ENCODE results near the gene ARHGAP42. TPM values are rescaled to one million over a fixed set of nuclear protein-coding genes. Genes with fewer than 3 reads are reported as not detected.

ARHGAP42 gene
- total and polyA plus RNA-seq, 10 donors, result 3.5 to 31.0 (median 19.6) TPM

DNA sequence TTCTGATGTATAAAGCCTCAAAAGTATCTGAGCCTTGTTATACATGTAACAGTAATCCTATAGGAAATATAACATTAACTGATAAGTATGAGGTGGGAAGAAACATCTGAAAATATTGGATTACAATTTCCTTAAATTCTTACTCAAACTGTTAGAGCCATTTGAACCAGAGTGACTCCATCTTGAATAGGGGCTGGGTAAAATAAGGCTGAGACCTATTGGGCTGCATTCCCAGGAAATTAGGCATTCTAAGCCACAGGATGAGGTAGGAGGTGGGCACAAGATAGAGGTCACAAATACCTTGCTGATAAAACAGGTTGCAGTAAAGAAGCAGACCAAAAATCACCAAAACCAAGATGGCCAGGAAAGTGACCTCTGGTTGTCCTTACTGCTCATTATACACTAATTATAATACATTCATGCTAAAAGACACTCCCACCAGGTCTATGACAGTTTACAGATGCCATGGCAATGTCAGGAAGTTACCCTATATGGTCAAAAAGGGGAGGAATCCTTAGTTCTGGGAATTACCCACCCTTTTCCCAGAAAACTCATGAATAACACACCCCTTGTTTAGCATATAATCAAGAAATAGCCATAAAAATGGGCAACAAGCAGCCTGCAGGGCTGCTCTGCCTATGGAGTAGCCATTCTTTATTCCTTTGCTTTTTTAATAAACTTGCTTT is 327.7 kb downstream of the ARHGAP42 start:
- H3K27ac ChIP-seq, result no peak overlapping the region
- no peaks in the 10 kb centered on the region for H3K27me3 ChIP-seq (replicated peaks in 1 of 7)
- TF ChIP-seq POLR2AphosphoS5 (IDR thresholded peaks at IDR 0.05) (no peak), POLR2A (IDR thresholded peaks at IDR 0.05) (no peak)
- TF ChIP-seq, protein P1, sequence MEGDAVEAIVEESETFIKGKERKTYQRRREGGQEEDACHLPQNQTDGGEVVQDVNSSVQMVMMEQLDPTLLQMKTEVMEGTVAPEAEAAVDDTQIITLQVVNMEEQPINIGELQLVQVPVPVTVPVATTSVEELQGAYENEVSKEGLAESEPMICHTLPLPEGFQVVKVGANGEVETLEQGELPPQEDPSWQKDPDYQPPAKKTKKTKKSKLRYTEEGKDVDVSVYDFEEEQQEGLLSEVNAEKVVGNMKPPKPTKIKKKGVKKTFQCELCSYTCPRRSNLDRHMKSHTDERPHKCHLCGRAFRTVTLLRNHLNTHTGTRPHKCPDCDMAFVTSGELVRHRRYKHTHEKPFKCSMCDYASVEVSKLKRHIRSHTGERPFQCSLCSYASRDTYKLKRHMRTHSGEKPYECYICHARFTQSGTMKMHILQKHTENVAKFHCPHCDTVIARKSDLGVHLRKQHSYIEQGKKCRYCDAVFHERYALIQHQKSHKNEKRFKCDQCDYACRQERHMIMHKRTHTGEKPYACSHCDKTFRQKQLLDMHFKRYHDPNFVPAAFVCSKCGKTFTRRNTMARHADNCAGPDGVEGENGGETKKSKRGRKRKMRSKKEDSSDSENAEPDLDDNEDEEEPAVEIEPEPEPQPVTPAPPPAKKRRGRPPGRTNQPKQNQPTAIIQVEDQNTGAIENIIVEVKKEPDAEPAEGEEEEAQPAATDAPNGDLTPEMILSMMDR (IDR thresholded peaks at IDR 0.05 in 8 of 11, conservative IDR thresholded peaks at IDR 0.05 in 3 of 11), result no peak
- H3K4me3 ChIP-seq, result no peak overlapping the region
- H3K36me3 ChIP-seq, result no peaks in the 10 kb centered on the region
- intact Hi-C loops (cut with DNase I; ENCODE audit: low total_unique reads), result no loop called here
- no peak for DNase-seq
- H3K4me1 ChIP-seq, result peaks cover 0 to 9% (median under 1%) of the 10 kb centered on the region in 6 donors
- H3K9me3 ChIP-seq, result peaks cover 0 to 10% (median 0%) of the 10 kb centered on the region in 8 donors

DNA sequence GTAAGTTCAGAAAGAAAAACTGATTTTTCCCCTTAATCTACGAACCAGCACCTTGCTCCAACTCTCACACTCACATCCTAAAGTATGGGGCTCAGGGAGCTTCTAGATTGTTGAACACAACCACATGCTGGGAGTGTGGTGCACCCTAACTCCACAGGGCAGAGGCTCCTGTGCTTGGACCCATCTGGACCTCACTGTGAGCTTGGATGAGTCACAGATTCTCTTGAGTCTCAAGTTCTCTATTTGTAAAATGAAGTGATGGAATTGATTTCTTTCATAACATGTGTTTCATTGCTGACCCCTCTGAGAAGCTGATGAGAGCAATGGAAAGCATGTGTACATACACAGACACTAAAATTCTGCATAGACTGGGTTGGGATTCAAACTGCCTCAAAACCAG is 332.8 kb downstream of the ARHGAP42 start:
- 63 to 93% (median 72%) methylated on average over 1 of the region's 1 CpG for WGBS, 5 donors
- H3K4me3 ChIP-seq, result no peak overlapping the region
- no peak overlapping the region for H3K27ac ChIP-seq
- H3K4me1 ChIP-seq, result no peaks in the 10 kb centered on the region
- TF ChIP-seq POLR2A (IDR thresholded peaks at IDR 0.05) (no peak), POLR2AphosphoS5 (IDR thresholded peaks at IDR 0.05) (no peak)
- TF ChIP-seq, protein P1 (IDR thresholded peaks at IDR 0.05 in 8 of 11, conservative IDR thresholded peaks at IDR 0.05 in 3 of 11), result no peak
- DNase-seq, result no peak
- no peaks in the 10 kb centered on the region for H3K27me3 ChIP-seq (replicated peaks in 1 of 7)
- no peaks in the 10 kb centered on the region for H3K9me3 ChIP-seq
- intact Hi-C loops (cut with DNase I; ENCODE audit: low total_unique reads), result no loop called here
- H3K36me3 ChIP-seq, result no peaks in the 10 kb centered on the region

DNA sequence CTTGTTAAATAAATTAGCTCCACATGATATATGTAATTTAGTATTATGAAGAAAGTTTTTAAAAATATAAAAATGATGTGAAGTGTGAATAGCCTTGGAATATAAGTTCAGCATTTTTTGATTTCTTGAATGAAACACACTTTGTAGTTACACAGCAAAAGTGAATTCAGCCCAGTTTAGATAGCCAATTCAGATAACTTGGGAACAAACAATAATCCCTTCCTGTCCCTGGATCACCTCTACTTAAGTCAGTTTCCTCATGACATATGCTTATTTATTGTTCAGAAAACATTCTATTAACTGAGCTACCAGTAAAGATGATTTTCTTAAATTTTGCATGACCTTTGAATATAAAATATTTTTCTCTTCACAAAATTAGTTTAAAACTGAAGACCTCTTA is 335.2 kb downstream of the ARHGAP42 start:
- intact Hi-C loops (cut with DNase I; ENCODE audit: low total_unique reads), result no loop called here
- Histone ChIP-seq H3K4me1 (no peaks in the 10 kb centered on the region), H3K36me3 (no peaks in the 10 kb centered on the region), H3K4me3 (no peak overlapping the region), H3K27me3 (replicated peaks in 1 of 7) (no peaks in the 10 kb centered on the region), H3K9me3 (no peaks in the 10 kb centered on the region), H3K27ac (no peak overlapping the region)
- TF ChIP-seq POLR2AphosphoS5 (IDR thresholded peaks at IDR 0.05) (no peak), POLR2A (IDR thresholded peaks at IDR 0.05) (no peak)
- TF ChIP-seq, protein P1 (IDR thresholded peaks at IDR 0.05 in 8 of 11, conservative IDR thresholded peaks at IDR 0.05 in 3 of 11), result no peak
- no peak for DNase-seq

GRCh38 chr11:101028644-101029043 is 341.6 kb downstream of the ARHGAP42 start:
- no peaks in the 10 kb centered on the region for H3K36me3 ChIP-seq
- intact Hi-C loops (cut with DNase I; ENCODE audit: low total_unique reads), result no loop called here
- DNase-seq, result no peak
- no peaks in the 10 kb centered on the region for H3K27me3 ChIP-seq (replicated peaks in 1 of 7)
- TF ChIP-seq, protein P1 (IDR thresholded peaks at IDR 0.05 in 8 of 11, conservative IDR thresholded peaks at IDR 0.05 in 3 of 11), result no peak
- TF ChIP-seq POLR2A (IDR thresholded peaks at IDR 0.05), result no peak
- TF ChIP-seq POLR2AphosphoS5 (IDR thresholded peaks at IDR 0.05), result no peak
- H3K27ac ChIP-seq, result no peak overlapping the region
- no peaks in the 10 kb centered on the region for H3K9me3 ChIP-seq
- no peak overlapping the region for H3K4me3 ChIP-seq
- WGBS, 5 donors, result 58 to 64% (median 59%) methylated on average over 1 of the region's 1 CpG
- H3K4me1 ChIP-seq, result no peaks in the 10 kb centered on the region

Measured in spleen (tissue), 11 donors.